Liver (tissue), 9 donors: Measurements from ENCODE around the gene HMGN3. TPM values are rescaled to one million over a fixed set of nuclear protein-coding genes. Genes with fewer than 3 reads are reported as not detected.

Experiments
- DNase-seq: peaks from one replicate; pipeline ENCODE4 v3.0.0-alpha.2; 2017; ENCODE audit warnings: low spot score
- H3K27ac ChIP-seq, 2 donors: one replicate each; pipeline ENCODE4 v1.7.0; 2013; ENCODE audit warnings: inconsistent platforms in 2 of 2, low read length in 2 of 2, control low read depth in 1 of 2, low read depth in 1 of 2, mild to moderate bottlenecking in 1 of 2
- H3K27me3 ChIP-seq, 4 donors: one replicate each; pipeline versions ENCODE4 v1.6.1 to v1.7.0; 2013; ENCODE audit warnings: low read length in 3 of 4, inconsistent platforms in 1 of 4, mild to moderate bottlenecking in 1 of 4, moderate library complexity in 1 of 4; ENCODE audit not compliant: control insufficient read depth in 4 of 4, insufficient read depth in 4 of 4
- H3K36me3 ChIP-seq, 4 donors: one replicate each; pipeline versions ENCODE4 v1.6.1 to v1.7.0; 2013; ENCODE audit warnings: low read length in 3 of 4, mild to moderate bottlenecking in 3 of 4, low read depth in 1 of 4, moderate library complexity in 1 of 4; ENCODE audit not compliant: control insufficient read depth in 4 of 4, insufficient read depth in 3 of 4
- H3K4me1 ChIP-seq, 4 donors: one replicate each; pipeline versions ENCODE4 v1.6.1 to v1.7.0; 2013; ENCODE audit warnings: low read length in 3 of 4, mild to moderate bottlenecking in 3 of 4, moderate library complexity in 1 of 4; ENCODE audit not compliant: control insufficient read depth in 4 of 4, insufficient read depth in 4 of 4
- H3K4me3 ChIP-seq, 3 donors: one replicate each; pipeline versions ENCODE4 v1.6.1 to v1.7.0; 2013; ENCODE audit warnings: low read length in 3 of 3, control low read depth in 1 of 3, low read depth in 1 of 3, mild to moderate bottlenecking in 1 of 3
- H3K9ac ChIP-seq, 2 donors: one replicate each; pipeline ENCODE4 v1.7.0; 2013; ENCODE audit warnings: low read length in 2 of 2, mild to moderate bottlenecking in 2 of 2, moderate library complexity in 2 of 2, control low read depth in 1 of 2, low read depth in 1 of 2
- H3K9me3 ChIP-seq, 4 donors: one replicate each; pipeline versions ENCODE4 v1.6.1 to v1.7.0; 2013; ENCODE audit warnings: low read length in 3 of 4; ENCODE audit not compliant: control insufficient read depth in 4 of 4
- ATF3 ChIP-seq: IDR thresholded peaks from 2 replicates; pipeline ENCODE4 v1.6.1; 2016; ENCODE audit warnings: antibody characterized with exemption
- CTCF ChIP-seq: fragments of 150-350 bp; IDR thresholded peaks from 2 replicates; pipeline ENCODE4 v1.5.1; 2017; ENCODE audit warnings: improper control_type of control experiment, low read depth, low read length; ENCODE audit not compliant: missing input control
- EGR1 ChIP-seq, 2 donors: IDR thresholded peaks; 2 replicates each; pipeline ENCODE4 v1.6.1; 2016 to 2018; ENCODE audit warnings: antibody characterized with exemption in 2 of 2, low read depth in 2 of 2
- FOXA1 ChIP-seq: IDR thresholded peaks from 2 replicates; pipeline ENCODE4 v1.6.1; 2016; ENCODE audit warnings: antibody characterized with exemption
- FOXA2 ChIP-seq: IDR thresholded peaks from 2 replicates; pipeline ENCODE4 v1.6.1; 2016; ENCODE audit warnings: antibody characterized with exemption
- GABPA ChIP-seq, 2 donors: IDR thresholded peaks in 1 of 2; conservative IDR thresholded peaks in 1 of 2; 2 replicates each; pipeline ENCODE4 v1.6.1; 2016; ENCODE audit warnings: antibody characterized with exemption in 2 of 2, mild to moderate bottlenecking in 1 of 2, moderate library complexity in 1 of 2
- HNF4A ChIP-seq, 2 donors: conservative IDR thresholded peaks; 2 replicates each; pipeline ENCODE4 v1.6.1; 2016; ENCODE audit warnings: antibody characterized with exemption in 2 of 2, mild to moderate bottlenecking in 2 of 2
- HNF4G ChIP-seq: IDR thresholded peaks from 2 replicates; pipeline ENCODE4 v1.6.1; 2016; ENCODE audit warnings: antibody characterized with exemption
- JUND ChIP-seq, 2 donors: IDR thresholded peaks; 2 replicates each; pipeline ENCODE4 v1.6.1; 2016; ENCODE audit warnings: antibody characterized with exemption in 2 of 2
- NR2F2 ChIP-seq: IDR thresholded peaks from 2 replicates; pipeline ENCODE4 v1.6.1; 2016; ENCODE audit warnings: antibody characterized with exemption
- RAD21 ChIP-seq, 2 donors: IDR thresholded peaks; 2 replicates each; pipeline ENCODE4 v1.6.1; 2016; ENCODE audit warnings: antibody characterized with exemption in 2 of 2, mild to moderate bottlenecking in 2 of 2
- RXRA ChIP-seq, 2 donors: IDR thresholded peaks; 2 replicates each; pipeline ENCODE4 v1.6.1; 2017 to 2018; ENCODE audit warnings: antibody characterized with exemption in 2 of 2, mild to moderate bottlenecking in 1 of 2
- SP1 ChIP-seq: IDR thresholded peaks from 2 replicates; pipeline ENCODE4 v1.6.1; 2018; ENCODE audit warnings: antibody characterized with exemption, mild to moderate bottlenecking
- TAF1 ChIP-seq: conservative IDR thresholded peaks from 2 replicates; pipeline ENCODE4 v1.6.1; 2016; ENCODE audit warnings: antibody characterized with exemption, mild to moderate bottlenecking
- YY1 ChIP-seq: IDR thresholded peaks from 2 replicates; pipeline ENCODE4 v1.6.1; 2016; ENCODE audit warnings: antibody characterized with exemption, mild to moderate bottlenecking
- WGBS: extraction: QIAGEN DNeasy Blood & Tissue Kit; methylation state at CpG from one replicate; pipeline ENCODE4 v1.1.7; 2013; 5-methylcytosine and 5-hydroxymethylcytosine counted together
- polyA plus RNA-seq, 2 donors: library from polyadenylated mRNA; stranded (reverse) in 1 of 2; unstranded in 1 of 2; fragments of 200-250 nt in 1 of 2; fragments of >200 nt in 1 of 2; fragmentation: Nextera tagmentation in 1 of 2; extraction: Ambion mirVana in 1 of 2; gene quantifications; one replicate each; pipeline versions ENCODE4 v1.2.1 to v1.2.3, GENCODE V29; 2013 to 2015
- total RNA-seq, 2 donors: library from RNA; depleted of rRNA; stranded (reverse); fragments of >200 nt; gene quantifications; one replicate each; pipeline ENCODE4 v1.2.3, GENCODE V29; 2014
- TF ChIP-seq, protein P1 (sequence below): IDR thresholded peaks from 2 replicates; pipeline ENCODE4 v1.6.1; 2016; ENCODE audit warnings: antibody characterized with exemption
- TF ChIP-seq, protein P2 (sequence below): IDR thresholded peaks from 2 replicates; pipeline ENCODE4 v1.6.1; 2016; ENCODE audit warnings: antibody characterized with exemption
- TF ChIP-seq, protein P3 (sequence below): IDR thresholded peaks from 2 replicates; pipeline ENCODE4 v1.6.1; 2016; ENCODE audit warnings: antibody characterized with exemption, mild to moderate bottlenecking
- donor health status: healthy.
- donor health status: healthy.
- donor health status: healthy.
- donor health status: healthy.
- donor health status: healthy.

Gene HMGN3
- total and polyA plus RNA-seq, 4 donors = 26.7 to 112 (median 44.3) TPM

DNA sequence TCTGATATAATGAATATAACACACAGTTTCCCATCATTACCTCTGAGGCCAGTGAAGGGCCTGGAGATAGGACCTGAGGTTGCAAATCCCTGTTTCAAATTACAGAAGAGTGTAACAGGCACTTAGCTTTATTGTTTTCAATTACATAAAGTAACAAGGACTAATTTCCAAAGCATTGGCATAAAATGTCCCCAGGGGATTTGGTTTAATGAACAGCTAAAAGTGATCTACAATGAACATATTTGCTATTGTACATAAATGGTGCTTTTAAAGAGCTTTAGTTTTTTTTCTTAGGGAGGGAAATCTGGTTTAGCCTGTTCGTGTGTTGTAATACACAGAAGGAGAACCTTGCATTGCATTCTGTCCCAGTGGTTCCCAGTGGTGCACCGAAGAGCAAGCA lies 54.4 kb downstream of the HMGN3 start:
- Histone ChIP-seq H3K27ac (no peak overlapping the region), H3K4me3 (no peak overlapping the region), H3K9ac (no peak overlapping the region), H3K9me3 (no peaks in the 10 kb centered on the region), H3K36me3 (no peaks in the 10 kb centered on the region), H3K27me3 (no peaks in the 10 kb centered on the region), H3K4me1 (no peaks in the 10 kb centered on the region)
- TF ChIP-seq YY1 (no peak), JUND (IDR thresholded peaks at IDR 0.05) (no peak), SP1 (no peak), RXRA (IDR thresholded peaks at IDR 0.05) (no peak), CTCF (no peak), TAF1 (no peak), HNF4G (no peak), EGR1 (IDR thresholded peaks at IDR 0.05; ENCODE audit: low read depth in 2 of 2) (no peak), GABPA (IDR thresholded peaks at IDR 0.05 in 1 of 2, conservative IDR thresholded peaks at IDR 0.05 in 1 of 2) (no peak), RAD21 (IDR thresholded peaks at IDR 0.05) (no peak), NR2F2 (no peak), ATF3 (no peak), HNF4A (conservative IDR thresholded peaks at IDR 0.05) (no peak), FOXA2 (no peak), FOXA1 (no peak)
- TF ChIP-seq, protein P1, sequence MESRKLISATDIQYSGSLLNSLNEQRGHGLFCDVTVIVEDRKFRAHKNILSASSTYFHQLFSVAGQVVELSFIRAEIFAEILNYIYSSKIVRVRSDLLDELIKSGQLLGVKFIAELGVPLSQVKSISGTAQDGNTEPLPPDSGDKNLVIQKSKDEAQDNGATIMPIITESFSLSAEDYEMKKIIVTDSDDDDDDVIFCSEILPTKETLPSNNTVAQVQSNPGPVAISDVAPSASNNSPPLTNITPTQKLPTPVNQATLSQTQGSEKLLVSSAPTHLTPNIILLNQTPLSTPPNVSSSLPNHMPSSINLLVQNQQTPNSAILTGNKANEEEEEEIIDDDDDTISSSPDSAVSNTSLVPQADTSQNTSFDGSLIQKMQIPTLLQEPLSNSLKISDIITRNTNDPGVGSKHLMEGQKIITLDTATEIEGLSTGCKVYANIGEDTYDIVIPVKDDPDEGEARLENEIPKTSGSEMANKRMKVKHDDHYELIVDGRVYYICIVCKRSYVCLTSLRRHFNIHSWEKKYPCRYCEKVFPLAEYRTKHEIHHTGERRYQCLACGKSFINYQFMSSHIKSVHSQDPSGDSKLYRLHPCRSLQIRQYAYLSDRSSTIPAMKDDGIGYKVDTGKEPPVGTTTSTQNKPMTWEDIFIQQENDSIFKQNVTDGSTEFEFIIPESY = no peak
- TF ChIP-seq, protein P2, sequence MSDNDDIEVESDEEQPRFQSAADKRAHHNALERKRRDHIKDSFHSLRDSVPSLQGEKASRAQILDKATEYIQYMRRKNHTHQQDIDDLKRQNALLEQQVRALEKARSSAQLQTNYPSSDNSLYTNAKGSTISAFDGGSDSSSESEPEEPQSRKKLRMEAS = no peak
- TF ChIP-seq, protein P3, sequence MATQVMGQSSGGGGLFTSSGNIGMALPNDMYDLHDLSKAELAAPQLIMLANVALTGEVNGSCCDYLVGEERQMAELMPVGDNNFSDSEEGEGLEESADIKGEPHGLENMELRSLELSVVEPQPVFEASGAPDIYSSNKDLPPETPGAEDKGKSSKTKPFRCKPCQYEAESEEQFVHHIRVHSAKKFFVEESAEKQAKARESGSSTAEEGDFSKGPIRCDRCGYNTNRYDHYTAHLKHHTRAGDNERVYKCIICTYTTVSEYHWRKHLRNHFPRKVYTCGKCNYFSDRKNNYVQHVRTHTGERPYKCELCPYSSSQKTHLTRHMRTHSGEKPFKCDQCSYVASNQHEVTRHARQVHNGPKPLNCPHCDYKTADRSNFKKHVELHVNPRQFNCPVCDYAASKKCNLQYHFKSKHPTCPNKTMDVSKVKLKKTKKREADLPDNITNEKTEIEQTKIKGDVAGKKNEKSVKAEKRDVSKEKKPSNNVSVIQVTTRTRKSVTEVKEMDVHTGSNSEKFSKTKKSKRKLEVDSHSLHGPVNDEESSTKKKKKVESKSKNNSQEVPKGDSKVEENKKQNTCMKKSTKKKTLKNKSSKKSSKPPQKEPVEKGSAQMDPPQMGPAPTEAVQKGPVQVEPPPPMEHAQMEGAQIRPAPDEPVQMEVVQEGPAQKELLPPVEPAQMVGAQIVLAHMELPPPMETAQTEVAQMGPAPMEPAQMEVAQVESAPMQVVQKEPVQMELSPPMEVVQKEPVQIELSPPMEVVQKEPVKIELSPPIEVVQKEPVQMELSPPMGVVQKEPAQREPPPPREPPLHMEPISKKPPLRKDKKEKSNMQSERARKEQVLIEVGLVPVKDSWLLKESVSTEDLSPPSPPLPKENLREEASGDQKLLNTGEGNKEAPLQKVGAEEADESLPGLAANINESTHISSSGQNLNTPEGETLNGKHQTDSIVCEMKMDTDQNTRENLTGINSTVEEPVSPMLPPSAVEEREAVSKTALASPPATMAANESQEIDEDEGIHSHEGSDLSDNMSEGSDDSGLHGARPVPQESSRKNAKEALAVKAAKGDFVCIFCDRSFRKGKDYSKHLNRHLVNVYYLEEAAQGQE = no peak
- no peak for DNase-seq
- WGBS = 84% methylated on average over 2 of the region's 2 CpGs
